ENCODE results near the gene FAM53C. TPM values are rescaled to one million over a fixed set of nuclear protein-coding genes. Genes with fewer than 3 reads are reported as not detected.

FAM53C gene
- polyA plus RNA-seq, 1 experiment, result 30.1 TPM

DNA sequence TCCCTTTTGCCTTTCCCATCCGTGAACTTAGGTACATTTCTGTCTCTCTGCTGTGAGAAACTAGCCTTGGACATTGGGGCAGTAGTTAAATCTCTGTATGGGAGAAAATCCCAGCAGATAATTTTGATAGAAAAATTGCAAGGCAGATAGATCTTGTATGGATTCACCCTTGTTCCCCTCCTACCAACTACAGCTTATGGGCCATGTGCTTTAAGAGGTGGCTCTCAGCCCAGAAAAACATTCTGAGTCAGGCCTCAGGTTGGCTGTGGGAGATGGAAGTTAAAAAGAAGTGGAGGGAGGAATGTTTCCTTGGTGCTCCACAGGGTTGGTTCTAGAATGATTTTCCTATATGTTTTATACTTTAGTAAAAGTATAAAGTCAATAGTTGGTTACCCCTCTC lies 13.0 kb downstream of the FAM53C start:
- CTCF ChIA-PET, result interaction anchor here (1.1 to 6.5 kb wide), 4 partner anchors 10 to 44 kb away, joined by 3 to 118 read pairs (median 58); partner anchors contain the start of genes CDC25C and FAM53C
- POLR2A ChIA-PET, result interaction anchor here (0.7 kb wide), 2 partner anchors 12 to 13 kb away, joined by 3 read pairs; partner anchors contain the start of gene FAM53C
- no peaks in the 10 kb centered on the region for H3K27me3 ChIP-seq (ENCODE audit: control insufficient read depth, insufficient read depth, low read length)
- peaks cover 8% of the 10 kb centered on the region for H3K36me3 ChIP-seq (ENCODE audit: control insufficient read depth, insufficient read depth, low read length)
- H3K4me3 ChIP-seq (ENCODE audit: low read depth, low read length), result no peak overlapping the region
- no peak for DNase-seq (ENCODE audit: low read depth)
- TF ChIP-seq, protein P1, sequence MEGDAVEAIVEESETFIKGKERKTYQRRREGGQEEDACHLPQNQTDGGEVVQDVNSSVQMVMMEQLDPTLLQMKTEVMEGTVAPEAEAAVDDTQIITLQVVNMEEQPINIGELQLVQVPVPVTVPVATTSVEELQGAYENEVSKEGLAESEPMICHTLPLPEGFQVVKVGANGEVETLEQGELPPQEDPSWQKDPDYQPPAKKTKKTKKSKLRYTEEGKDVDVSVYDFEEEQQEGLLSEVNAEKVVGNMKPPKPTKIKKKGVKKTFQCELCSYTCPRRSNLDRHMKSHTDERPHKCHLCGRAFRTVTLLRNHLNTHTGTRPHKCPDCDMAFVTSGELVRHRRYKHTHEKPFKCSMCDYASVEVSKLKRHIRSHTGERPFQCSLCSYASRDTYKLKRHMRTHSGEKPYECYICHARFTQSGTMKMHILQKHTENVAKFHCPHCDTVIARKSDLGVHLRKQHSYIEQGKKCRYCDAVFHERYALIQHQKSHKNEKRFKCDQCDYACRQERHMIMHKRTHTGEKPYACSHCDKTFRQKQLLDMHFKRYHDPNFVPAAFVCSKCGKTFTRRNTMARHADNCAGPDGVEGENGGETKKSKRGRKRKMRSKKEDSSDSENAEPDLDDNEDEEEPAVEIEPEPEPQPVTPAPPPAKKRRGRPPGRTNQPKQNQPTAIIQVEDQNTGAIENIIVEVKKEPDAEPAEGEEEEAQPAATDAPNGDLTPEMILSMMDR (IDR thresholded peaks at IDR 0.05; ENCODE audit: insufficient read depth, low read depth, low read length), result no peak

DNA sequence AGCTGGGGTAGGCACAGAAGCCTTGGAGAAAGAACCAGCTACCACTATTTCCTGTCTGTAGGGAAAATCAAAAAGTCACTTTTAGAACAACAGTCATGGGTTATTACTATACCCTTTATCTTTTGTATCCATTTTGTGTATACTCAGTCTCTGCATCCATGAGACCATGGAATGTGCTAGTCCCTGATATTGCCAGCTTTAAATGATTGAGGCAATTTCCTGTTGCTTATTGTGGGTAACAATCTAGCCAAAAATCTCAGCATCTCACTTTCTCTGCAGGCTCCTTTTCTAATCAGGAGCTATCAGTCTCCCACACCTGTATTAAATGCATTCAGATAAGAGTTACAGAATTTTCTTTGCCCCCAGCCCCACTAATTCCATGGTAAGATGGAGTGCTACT lies 13.5 kb downstream of the FAM53C start:
- Histone ChIP-seq H3K27me3 (ENCODE audit: control insufficient read depth, insufficient read depth, low read length) (no peaks in the 10 kb centered on the region), H3K36me3 (ENCODE audit: control insufficient read depth, insufficient read depth, low read length) (peaks cover 8% of the 10 kb centered on the region), H3K4me3 (ENCODE audit: low read depth, low read length) (no peak overlapping the region)
- POLR2A ChIA-PET, result interaction anchor here (0.7 kb wide), 1 partner anchor 12 kb away, joined by 3 read pairs; no protein-coding TSS in a partner anchor
- CTCF ChIA-PET, result interaction anchor here (0.6 to 6.5 kb wide), 9 partner anchors 11 to 187 kb away, joined by 3 to 118 read pairs (median 5); partner anchors contain the start of genes CDC25C and FAM53C
- DNase-seq (ENCODE audit: low read depth), result no peak
- TF ChIP-seq, protein P1 (IDR thresholded peaks at IDR 0.05; ENCODE audit: insufficient read depth, low read depth, low read length), result no peak

DNA sequence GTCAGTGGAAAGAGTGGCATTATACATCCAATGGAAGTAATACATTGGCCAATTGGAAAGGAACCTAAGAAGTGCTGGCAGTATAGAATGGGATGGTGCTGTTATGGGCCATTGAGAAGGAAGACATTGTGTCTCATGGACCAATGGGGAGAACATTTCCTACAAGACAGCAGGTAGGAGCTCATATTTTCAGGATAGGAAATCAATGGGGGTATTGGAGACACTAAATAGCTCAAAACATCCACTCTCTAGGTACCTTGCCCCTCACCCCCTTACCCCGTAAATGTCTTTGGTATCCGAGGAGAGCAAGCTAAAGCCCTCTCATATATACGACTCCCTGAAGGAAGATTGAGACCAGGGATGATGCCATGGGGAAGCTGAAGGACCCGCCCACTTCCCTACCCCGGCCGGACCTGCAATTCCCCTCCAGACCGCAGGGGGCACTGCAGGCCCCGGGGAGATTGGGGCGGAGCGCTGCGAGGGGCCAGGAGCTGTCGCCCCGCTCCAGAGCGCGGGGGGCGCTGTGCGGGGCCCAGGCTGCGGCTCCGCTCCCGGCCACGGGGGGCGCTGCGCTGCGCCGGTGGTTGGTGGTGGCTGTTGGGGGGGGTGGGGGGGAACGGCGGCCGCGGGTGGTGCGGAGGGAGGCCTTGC lies 14.1 kb downstream of the FAM53C start, which contains the start of gene KDM3B:
Gene KDM3B (plus strand): TSS at position 615 of the 651 bp plus-strand sequence. CDS start 111 bp downstream, outside the sequence.
- TF ChIP-seq, protein P1 (IDR thresholded peaks at IDR 0.05; ENCODE audit: insufficient read depth, low read depth, low read length), result peak; percentile 98
- ChIA-PET POLR2A (interaction anchor here (0.6 kb wide), 1 partner anchor 733 kb away, joined by 12 read pairs; no protein-coding TSS in a partner anchor), CTCF (interaction anchor here (0.6 to 6.5 kb wide), 18 partner anchors 10 to 313 kb away, joined by 3 to 118 read pairs (median 4); partner anchors contain the start of genes CDC25C and FAM53C)
- Histone ChIP-seq H3K27me3 (ENCODE audit: control insufficient read depth, insufficient read depth, low read length) (no peaks in the 10 kb centered on the region), H3K36me3 (ENCODE audit: control insufficient read depth, insufficient read depth, low read length) (peaks cover 3% of the 10 kb centered on the region), H3K4me3 (ENCODE audit: low read depth, low read length) (peak within 1 kb of the TSS; percentile 87)
- no peak for DNase-seq (ENCODE audit: low read depth)

DNA sequence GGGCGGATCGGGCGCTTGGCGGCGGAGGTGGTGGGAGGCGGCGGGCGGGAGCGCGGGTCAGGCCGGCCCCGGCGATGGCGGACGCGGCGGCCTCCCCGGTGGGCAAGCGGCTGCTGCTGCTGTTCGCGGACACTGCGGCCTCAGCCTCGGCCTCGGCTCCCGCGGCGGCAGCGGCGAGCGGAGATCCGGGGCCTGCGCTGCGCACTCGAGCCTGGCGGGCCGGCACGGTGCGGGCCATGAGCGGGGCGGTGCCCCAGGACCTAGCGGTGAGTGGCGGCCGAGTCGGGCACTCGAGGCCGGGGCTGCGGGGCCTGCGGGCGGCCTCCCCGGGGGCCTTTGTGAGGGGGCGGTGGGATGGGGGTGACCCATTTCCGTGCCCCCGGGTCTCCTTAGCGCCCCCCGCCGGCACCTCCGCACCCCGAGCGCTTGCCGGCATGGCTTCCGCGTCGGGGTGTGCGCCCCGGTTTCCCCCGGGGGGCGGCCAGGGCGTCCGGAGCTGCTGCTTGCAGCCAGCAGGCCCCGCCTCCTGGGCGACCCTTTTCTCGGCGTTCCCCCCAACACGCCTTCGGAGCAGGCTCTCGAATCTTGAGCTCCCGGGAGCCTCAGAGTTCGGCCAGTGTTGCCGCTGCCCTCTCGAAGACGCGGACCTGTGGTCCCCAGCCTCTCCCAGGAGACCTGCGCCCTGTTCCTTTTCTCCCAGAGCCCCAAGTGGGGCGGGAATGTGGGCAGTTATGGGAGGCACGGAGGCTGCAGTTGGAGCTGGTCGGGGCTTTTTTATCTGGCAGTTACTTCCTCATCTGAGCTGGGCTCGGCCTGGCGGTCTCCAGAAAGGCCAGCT lies 14.9 kb downstream of the FAM53C start:
- peak overlapping the region; percentile 87 for H3K4me3 ChIP-seq (ENCODE audit: low read depth, low read length)
- ChIA-PET CTCF (interaction anchor here (0.6 to 6.5 kb wide), 28 partner anchors 9 to 923 kb away, joined by 3 to 118 read pairs (median 4); partner anchors contain the start of genes BRD8, CDC23, CDC25C and FAM53C), POLR2A (interaction anchor here (0.6 to 1.1 kb wide), 3 partner anchors 21 to 734 kb away, joined by 3 to 12 read pairs (median 4); partner anchors contain the start of gene CDC25C)
- TF ChIP-seq, protein P1 (IDR thresholded peaks at IDR 0.05; ENCODE audit: insufficient read depth, low read depth, low read length), result peak; percentile 31; the same call in 1 of the 2 replicates
- peaks cover 2% of the 10 kb centered on the region; the same call in 1 of the 2 replicates for H3K36me3 ChIP-seq (ENCODE audit: control insufficient read depth, insufficient read depth, low read length)
- H3K27me3 ChIP-seq (ENCODE audit: control insufficient read depth, insufficient read depth, low read length), result no peaks in the 10 kb centered on the region
- no peak for DNase-seq (ENCODE audit: low read depth)

Data from BJ (cell line).